ENCODE measurements around the gene ABCC9.

ABCC9 gene

GRCh38 chr12:21774358-21775132 is 166.7 kb downstream of the ABCC9 start, which contains the start of gene KCNJ8:
Gene KCNJ8 (minus strand): TSS chr12:21774706. CDS start chr12:21773616, 1,090 bp downstream.
- DNase-seq (ENCODE audit: low read depth, low spot score): peak; percentile 73

GRCh38 chr12:21773806-21774205 is 167.4 kb downstream of the ABCC9 start:
- DNase-seq (ENCODE audit: low read depth, low spot score): no peak

GRCh38 chr12:21773263-21773741 is 167.9 kb downstream of the ABCC9 start:
- DNase-seq (ENCODE audit: low read depth, low spot score): peak; percentile 82

- DNase-seq (ENCODE audit: low read depth, low spot score): no peak
Observed at GRCh38 chr12:21771311-21771710, 169.9 kb downstream of the ABCC9 start.

- no peak for DNase-seq (ENCODE audit: low read depth, low spot score)
Observed at GRCh38 chr12:21769307-21769706, 171.9 kb downstream of the ABCC9 start.

- no peak for DNase-seq (ENCODE audit: low read depth, low spot score)
Observed at GRCh38 chr12:21766403-21766802, 174.8 kb downstream of the ABCC9 start.

GRCh38 chr12:21764950-21765349 is 176.3 kb downstream of the ABCC9 start:
- DNase-seq (ENCODE audit: low read depth, low spot score): no peak

GRCh38 chr12:21764065-21764464 is 177.2 kb downstream of the ABCC9 start:
- no peak for DNase-seq (ENCODE audit: low read depth, low spot score)

GRCh38 chr12:21763531-21763930 is 177.7 kb downstream of the ABCC9 start:
- DNase-seq (ENCODE audit: low read depth, low spot score): no peak

- DNase-seq (ENCODE audit: low read depth, low spot score): no peak
Observed at GRCh38 chr12:21759737-21760136, 181.5 kb downstream of the ABCC9 start.

GRCh38 chr12:21757735-21758134 is 183.5 kb downstream of the ABCC9 start:
- no peak for DNase-seq (ENCODE audit: low read depth, low spot score)

- no peak for DNase-seq (ENCODE audit: low read depth, low spot score)
Observed at GRCh38 chr12:21756699-21757098, 184.5 kb downstream of the ABCC9 start.

- DNase-seq (ENCODE audit: low read depth, low spot score): no peak
Observed at GRCh38 chr12:21751517-21751916, 189.7 kb downstream of the ABCC9 start.
